ENCODE results near the gene AMER2. TPM values are rescaled to one million over a fixed set of nuclear protein-coding genes. Genes with fewer than 3 reads are reported as not detected.

Gene AMER2
- total and polyA plus RNA-seq, 2 experiments from 2014 or later: 0.31 to 0.76 TPM

DNA sequence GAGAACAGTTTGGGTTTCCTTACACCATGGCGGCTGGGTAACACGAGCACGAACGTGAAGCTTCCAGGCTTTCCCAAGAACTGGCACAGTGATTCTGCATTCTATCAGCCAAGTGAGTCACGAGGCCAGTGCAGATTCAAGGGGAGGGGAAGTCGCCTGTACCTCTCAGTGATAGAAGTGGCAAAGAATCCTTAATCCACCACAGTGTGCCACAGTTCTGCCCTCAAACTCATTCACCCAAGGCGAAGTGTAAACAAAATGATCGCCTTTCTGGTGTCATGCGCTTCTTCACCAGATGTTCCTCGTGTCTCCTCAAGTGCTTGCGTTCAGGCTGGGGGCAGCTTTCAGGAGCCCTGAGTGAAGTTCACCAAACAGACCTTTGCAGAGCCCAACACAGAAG, 24.9 kb upstream of the AMER2 start (continued):
- TF ChIP-seq, protein P1, sequence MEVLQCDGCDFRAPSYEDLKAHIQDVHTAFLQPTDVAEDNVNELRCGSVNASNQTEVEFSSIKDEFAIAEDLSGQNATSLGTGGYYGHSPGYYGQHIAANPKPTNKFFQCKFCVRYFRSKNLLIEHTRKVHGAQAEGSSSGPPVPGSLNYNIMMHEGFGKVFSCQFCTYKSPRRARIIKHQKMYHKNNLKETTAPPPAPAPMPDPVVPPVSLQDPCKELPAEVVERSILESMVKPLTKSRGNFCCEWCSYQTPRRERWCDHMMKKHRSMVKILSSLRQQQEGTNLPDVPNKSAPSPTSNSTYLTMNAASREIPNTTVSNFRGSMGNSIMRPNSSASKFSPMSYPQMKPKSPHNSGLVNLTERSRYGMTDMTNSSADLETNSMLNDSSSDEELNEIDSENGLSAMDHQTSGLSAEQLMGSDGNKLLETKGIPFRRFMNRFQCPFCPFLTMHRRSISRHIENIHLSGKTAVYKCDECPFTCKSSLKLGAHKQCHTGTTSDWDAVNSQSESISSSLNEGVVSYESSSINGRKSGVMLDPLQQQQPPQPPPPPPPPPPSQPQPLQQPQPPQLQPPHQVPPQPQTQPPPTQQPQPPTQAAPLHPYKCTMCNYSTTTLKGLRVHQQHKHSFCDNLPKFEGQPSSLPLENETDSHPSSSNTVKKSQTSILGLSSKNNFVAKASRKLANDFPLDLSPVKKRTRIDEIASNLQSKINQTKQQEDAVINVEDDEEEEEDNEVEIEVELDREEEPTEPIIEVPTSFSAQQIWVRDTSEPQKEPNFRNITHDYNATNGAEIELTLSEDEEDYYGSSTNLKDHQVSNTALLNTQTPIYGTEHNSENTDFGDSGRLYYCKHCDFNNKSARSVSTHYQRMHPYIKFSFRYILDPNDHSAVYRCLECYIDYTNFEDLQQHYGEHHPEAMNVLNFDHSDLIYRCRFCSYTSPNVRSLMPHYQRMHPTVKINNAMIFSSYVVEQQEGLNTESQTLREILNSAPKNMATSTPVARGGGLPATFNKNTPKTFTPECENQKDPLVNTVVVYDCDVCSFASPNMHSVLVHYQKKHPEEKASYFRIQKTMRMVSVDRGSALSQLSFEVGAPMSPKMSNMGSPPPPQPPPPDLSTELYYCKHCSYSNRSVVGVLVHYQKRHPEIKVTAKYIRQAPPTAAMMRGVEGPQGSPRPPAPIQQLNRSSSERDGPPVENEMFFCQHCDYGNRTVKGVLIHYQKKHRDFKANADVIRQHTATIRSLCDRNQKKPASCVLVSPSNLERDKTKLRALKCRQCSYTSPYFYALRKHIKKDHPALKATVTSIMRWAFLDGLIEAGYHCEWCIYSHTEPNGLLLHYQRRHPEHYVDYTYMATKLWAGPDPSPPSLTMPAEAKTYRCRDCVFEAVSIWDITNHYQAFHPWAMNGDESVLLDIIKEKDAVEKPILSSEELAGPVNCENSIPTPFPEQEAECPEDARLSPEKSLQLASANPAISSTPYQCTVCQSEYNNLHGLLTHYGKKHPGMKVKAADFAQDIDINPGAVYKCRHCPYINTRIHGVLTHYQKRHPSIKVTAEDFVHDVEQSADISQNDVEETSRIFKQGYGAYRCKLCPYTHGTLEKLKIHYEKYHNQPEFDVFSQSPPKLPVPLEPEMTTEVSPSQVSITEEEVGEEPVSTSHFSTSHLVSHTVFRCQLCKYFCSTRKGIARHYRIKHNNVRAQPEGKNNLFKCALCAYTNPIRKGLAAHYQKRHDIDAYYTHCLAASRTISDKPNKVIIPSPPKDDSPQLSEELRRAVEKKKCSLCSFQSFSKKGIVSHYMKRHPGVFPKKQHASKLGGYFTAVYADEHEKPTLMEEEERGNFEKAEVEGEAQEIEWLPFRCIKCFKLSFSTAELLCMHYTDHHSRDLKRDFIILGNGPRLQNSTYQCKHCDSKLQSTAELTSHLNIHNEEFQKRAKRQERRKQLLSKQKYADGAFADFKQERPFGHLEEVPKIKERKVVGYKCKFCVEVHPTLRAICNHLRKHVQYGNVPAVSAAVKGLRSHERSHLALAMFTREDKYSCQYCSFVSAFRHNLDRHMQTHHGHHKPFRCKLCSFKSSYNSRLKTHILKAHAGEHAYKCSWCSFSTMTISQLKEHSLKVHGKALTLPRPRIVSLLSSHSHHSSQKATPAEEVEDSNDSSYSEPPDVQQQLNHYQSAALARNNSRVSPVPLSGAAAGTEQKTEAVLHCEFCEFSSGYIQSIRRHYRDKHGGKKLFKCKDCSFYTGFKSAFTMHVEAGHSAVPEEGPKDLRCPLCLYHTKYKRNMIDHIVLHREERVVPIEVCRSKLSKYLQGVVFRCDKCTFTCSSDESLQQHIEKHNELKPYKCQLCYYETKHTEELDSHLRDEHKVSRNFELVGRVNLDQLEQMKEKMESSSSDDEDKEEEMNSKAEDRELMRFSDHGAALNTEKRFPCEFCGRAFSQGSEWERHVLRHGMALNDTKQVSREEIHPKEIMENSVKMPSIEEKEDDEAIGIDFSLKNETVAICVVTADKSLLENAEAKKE (CRISPR knock-in tag; IDR thresholded peaks at IDR 0.05): no peak
- TF ChIP-seq STAT1 (IDR thresholded peaks at IDR 0.05; ENCODE audit: unreplicated experiment): no peak
- no peak for TF ChIP-seq EZH2phosphoT487 (IDR thresholded peaks at IDR 0.05; ENCODE audit: unreplicated experiment)
- TF ChIP-seq EZH2 (IDR thresholded peaks at IDR 0.05; ENCODE audit: low read depth, unreplicated experiment): no peak
- TF ChIP-seq ZNF114 (CRISPR knock-in tag; IDR thresholded peaks at IDR 0.05): no peak
- TF ChIP-seq ZNF331 (CRISPR knock-in tag; IDR thresholded peaks at IDR 0.05; ENCODE audit: low read depth): no peak
- TF ChIP-seq POLR2AphosphoS5 (IDR thresholded peaks at IDR 0.05; ENCODE audit: low read depth): no peak
- no peak for TF ChIP-seq NANOG (IDR thresholded peaks at IDR 0.05; ENCODE audit: borderline replicate concordance)

DNA sequence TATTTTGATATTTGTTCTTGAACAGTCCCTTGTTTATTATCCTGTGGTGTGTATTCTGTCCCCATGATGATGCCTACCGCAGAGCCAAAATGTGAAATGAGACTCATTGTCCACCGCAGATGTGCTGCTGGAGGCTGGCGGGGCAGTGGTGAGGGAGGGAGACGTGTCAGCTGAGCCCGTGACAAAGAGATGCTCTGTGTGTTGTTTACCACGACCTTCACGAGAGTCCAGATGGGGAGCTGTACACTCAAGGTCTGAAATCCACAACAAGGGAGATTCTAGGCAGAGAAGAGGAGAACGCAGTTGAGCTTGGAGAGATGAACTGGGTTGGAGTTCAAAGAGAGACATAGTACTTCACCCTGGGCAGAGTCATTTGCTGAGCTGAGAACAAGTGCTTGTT, 20.8 kb upstream of the AMER2 start:
- Histone ChIP-seq H3K4me1 (ENCODE audit: insufficient read depth) (no peaks in the 10 kb centered on the region), H3K79me2 (replicated peaks; ENCODE audit: insufficient read depth) (no peaks in the 10 kb centered on the region), H3K27me3 (ENCODE audit: insufficient read depth) (no peaks in the 10 kb centered on the region), H2AFZ (peak overlapping the region; percentile 63), H3K4me2 (no peak overlapping the region), H3K36me3 (ENCODE audit: insufficient read depth) (no peaks in the 10 kb centered on the region), H4K20me1 (replicated peaks; ENCODE audit: insufficient read depth) (no peaks in the 10 kb centered on the region), H3K4me3 (no peak overlapping the region), H3K9me2 (ENCODE audit: insufficient read depth) (peaks cover 13% of the 10 kb centered on the region; the same call in 1 of the 2 replicates), H3K27ac (ENCODE audit: low read depth) (no peak overlapping the region), H3F3A (replicated peaks; ENCODE audit: low read depth) (no peaks in the 10 kb centered on the region)
- H3K36me3 Mint-ChIP-seq (ENCODE audit: low read depth): no peaks in the 10 kb centered on the region
- no peak overlapping the region for H3K27ac Mint-ChIP-seq
- ATAC-seq (no peak), DNase-seq (ENCODE audit: low spot score) (no peak)
- H3K9me3 Mint-ChIP-seq: peaks cover 5% of the 10 kb centered on the region; the same call in 1 of the 3 replicates
- no peaks in the 10 kb centered on the region for H3K4me1 Mint-ChIP-seq
- H3K27me3 Mint-ChIP-seq (ENCODE audit: insufficient read depth, low read depth, poor library complexity): peaks cover 3% of the 10 kb centered on the region
- H3K4me3 Mint-ChIP-seq: no peak overlapping the region
- TF ChIP-seq EZH2phosphoT487 (IDR thresholded peaks at IDR 0.05; ENCODE audit: unreplicated experiment): no peak
- TF ChIP-seq, protein P2, sequence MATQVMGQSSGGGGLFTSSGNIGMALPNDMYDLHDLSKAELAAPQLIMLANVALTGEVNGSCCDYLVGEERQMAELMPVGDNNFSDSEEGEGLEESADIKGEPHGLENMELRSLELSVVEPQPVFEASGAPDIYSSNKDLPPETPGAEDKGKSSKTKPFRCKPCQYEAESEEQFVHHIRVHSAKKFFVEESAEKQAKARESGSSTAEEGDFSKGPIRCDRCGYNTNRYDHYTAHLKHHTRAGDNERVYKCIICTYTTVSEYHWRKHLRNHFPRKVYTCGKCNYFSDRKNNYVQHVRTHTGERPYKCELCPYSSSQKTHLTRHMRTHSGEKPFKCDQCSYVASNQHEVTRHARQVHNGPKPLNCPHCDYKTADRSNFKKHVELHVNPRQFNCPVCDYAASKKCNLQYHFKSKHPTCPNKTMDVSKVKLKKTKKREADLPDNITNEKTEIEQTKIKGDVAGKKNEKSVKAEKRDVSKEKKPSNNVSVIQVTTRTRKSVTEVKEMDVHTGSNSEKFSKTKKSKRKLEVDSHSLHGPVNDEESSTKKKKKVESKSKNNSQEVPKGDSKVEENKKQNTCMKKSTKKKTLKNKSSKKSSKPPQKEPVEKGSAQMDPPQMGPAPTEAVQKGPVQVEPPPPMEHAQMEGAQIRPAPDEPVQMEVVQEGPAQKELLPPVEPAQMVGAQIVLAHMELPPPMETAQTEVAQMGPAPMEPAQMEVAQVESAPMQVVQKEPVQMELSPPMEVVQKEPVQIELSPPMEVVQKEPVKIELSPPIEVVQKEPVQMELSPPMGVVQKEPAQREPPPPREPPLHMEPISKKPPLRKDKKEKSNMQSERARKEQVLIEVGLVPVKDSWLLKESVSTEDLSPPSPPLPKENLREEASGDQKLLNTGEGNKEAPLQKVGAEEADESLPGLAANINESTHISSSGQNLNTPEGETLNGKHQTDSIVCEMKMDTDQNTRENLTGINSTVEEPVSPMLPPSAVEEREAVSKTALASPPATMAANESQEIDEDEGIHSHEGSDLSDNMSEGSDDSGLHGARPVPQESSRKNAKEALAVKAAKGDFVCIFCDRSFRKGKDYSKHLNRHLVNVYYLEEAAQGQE (IDR thresholded peaks at IDR 0.05; ENCODE audit: unreplicated experiment): no peak
- TF ChIP-seq, protein P3, sequence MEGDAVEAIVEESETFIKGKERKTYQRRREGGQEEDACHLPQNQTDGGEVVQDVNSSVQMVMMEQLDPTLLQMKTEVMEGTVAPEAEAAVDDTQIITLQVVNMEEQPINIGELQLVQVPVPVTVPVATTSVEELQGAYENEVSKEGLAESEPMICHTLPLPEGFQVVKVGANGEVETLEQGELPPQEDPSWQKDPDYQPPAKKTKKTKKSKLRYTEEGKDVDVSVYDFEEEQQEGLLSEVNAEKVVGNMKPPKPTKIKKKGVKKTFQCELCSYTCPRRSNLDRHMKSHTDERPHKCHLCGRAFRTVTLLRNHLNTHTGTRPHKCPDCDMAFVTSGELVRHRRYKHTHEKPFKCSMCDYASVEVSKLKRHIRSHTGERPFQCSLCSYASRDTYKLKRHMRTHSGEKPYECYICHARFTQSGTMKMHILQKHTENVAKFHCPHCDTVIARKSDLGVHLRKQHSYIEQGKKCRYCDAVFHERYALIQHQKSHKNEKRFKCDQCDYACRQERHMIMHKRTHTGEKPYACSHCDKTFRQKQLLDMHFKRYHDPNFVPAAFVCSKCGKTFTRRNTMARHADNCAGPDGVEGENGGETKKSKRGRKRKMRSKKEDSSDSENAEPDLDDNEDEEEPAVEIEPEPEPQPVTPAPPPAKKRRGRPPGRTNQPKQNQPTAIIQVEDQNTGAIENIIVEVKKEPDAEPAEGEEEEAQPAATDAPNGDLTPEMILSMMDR (conservative IDR thresholded peaks at IDR 0.05; ENCODE audit: low read depth in 2 of 2): no peak
- no peak for TF ChIP-seq NANOG (IDR thresholded peaks at IDR 0.05; ENCODE audit: borderline replicate concordance)
- no peak for TF ChIP-seq JUNB (IDR thresholded peaks at IDR 0.05; ENCODE audit: unreplicated experiment)
- TF ChIP-seq, protein P4, sequence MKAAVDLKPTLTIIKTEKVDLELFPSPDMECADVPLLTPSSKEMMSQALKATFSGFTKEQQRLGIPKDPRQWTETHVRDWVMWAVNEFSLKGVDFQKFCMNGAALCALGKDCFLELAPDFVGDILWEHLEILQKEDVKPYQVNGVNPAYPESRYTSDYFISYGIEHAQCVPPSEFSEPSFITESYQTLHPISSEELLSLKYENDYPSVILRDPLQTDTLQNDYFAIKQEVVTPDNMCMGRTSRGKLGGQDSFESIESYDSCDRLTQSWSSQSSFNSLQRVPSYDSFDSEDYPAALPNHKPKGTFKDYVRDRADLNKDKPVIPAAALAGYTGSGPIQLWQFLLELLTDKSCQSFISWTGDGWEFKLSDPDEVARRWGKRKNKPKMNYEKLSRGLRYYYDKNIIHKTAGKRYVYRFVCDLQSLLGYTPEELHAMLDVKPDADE (IDR thresholded peaks at IDR 0.05): no peak
- TF ChIP-seq ZNF331 (CRISPR knock-in tag; IDR thresholded peaks at IDR 0.05; ENCODE audit: low read depth): no peak
- TF ChIP-seq CREB1 (CRISPR knock-in tag; IDR thresholded peaks at IDR 0.05; ENCODE audit: low read depth): no peak
- no peak for TF ChIP-seq EZH2 (IDR thresholded peaks at IDR 0.05; ENCODE audit: low read depth, unreplicated experiment)
- no peak for TF ChIP-seq STAT1 (IDR thresholded peaks at IDR 0.05; ENCODE audit: unreplicated experiment)
- no peak for TF ChIP-seq POLR2AphosphoS5 (IDR thresholded peaks at IDR 0.05; ENCODE audit: low read depth)

Data from GM23338 (cell line).